HCT116 (cell line): Measurements from ENCODE around the gene S1PR4. TPM values are rescaled to one million over a fixed set of nuclear protein-coding genes. Genes with fewer than 3 reads are reported as not detected.

Experiments
- ATAC-seq: fragments of 200-7000 bp; cut with Tn5 transposase; 2 replicates; pipeline ENCODE4 v1.9.1; 2020; ENCODE audit warnings: mild to moderate bottlenecking, moderate library complexity
- BruUV-seq: library from RNA; stranded (reverse); fragments of 400-500 nt; replicated peaks from 2 replicates; lab custom pipeline; 2021; lab: Mats Ljungman, UMichigan
- CTCF ChIA-PET: fragments of 300-600 bp; sonication (Branson Sonifier 250); formaldehyde crosslinking; loops from one replicate; lab custom pipeline; 2021; ENCODE audit warnings: antibody characterized with exemption; lab: Charles Lee
- POLR2A ChIA-PET: fragments of 300-600, 350-600 bp; sonication (Branson Sonifier 250); formaldehyde crosslinking; loops from one replicate; lab custom pipeline; 2021; ENCODE audit warnings: antibody characterized with exemption; lab: Charles Lee
- RAD21 ChIA-PET, 2 experiments: fragments of 300-600 bp; sonication (Branson Sonifier 250); formaldehyde crosslinking; loops; one replicate each; lab custom pipeline; 2023; ENCODE audit warnings: low total read pairs in 2 of 2; ENCODE audit not compliant: uncharacterized antibody in 2 of 2, unreplicated experiment in 2 of 2, low non-redundant PET in 1 of 2; lab: Charles Lee
- DNase-seq: peaks from one replicate; pipeline ENCODE4 v3.0.0-alpha.2; 2010; ENCODE audit warnings: low read depth, low spot score
- H2AFZ ChIP-seq: fragments of 200-600 bp; shearing (Covaris generic), sonication (generic); 2 replicates; pipeline ENCODE4 v1.6.1; 2017; ENCODE audit warnings: low read depth, mixed run types, mixed read lengths, antibody characterized with exemption, low read length; ENCODE audit not compliant: poor library complexity, severe bottlenecking
- H3K27ac ChIP-seq: 2 replicates; pipeline ENCODE4 v1.5.1; 2012; ENCODE audit warnings: low read depth, low read length
- H3K27me3 ChIP-seq: fragments of 200-600 bp; sonication (generic); 2 replicates; pipeline ENCODE4 v1.6.1; 2016; ENCODE audit warnings: mixed run types, low read length, mixed read lengths; ENCODE audit not compliant: insufficient read depth
- H3K36me3 ChIP-seq, 2 experiments: fragments of 200-500 bp in 1 of 2; fragments of 200-600 bp in 1 of 2; sonication (Bioruptor generic) in 1 of 2; sonication (generic) in 1 of 2; 2 replicates each; pipeline versions ENCODE4 v1.5.1 to v1.6.1; 2014 to 2016; ENCODE audit warnings: low read length in 2 of 2, inconsistent platforms in 1 of 2, mixed read lengths in 1 of 2, mixed run types in 1 of 2; ENCODE audit not compliant: insufficient read depth in 2 of 2, control insufficient read depth in 1 of 2
- H3K4me1 ChIP-seq, 2 experiments: fragments of 200-600 bp in 1 of 2; sonication (generic) in 1 of 2; 2 replicates each; pipeline versions ENCODE4 v1.5.1 to v1.6.1; 2012 to 2017; ENCODE audit warnings: low read length in 2 of 2, inconsistent platforms in 1 of 2, mild to moderate bottlenecking in 1 of 2, mixed read lengths in 1 of 2, mixed run types in 1 of 2, moderate library complexity in 1 of 2; ENCODE audit not compliant: insufficient read depth in 2 of 2, control insufficient read depth in 1 of 2
- H3K4me2 ChIP-seq: fragments of 200-600 bp; sonication (generic); 2 replicates; pipeline ENCODE4 v1.6.1; 2017; ENCODE audit warnings: mixed run types, low read length, mixed read lengths
- H3K4me3 ChIP-seq, 2 experiments: fragments of 200-600 bp in 1 of 2; sonication (generic) in 1 of 2; replicated peaks in 1 of 2; 2 replicates each; pipeline ENCODE4 v1.5.1; 2011 to 2016; ENCODE audit warnings: low read length in 2 of 2, control low read depth in 1 of 2, low read depth in 1 of 2, mild to moderate bottlenecking in 1 of 2, mixed read lengths in 1 of 2, mixed run types in 1 of 2
- H3K79me2 ChIP-seq: fragments of 200-600 bp; sonication (generic); 2 replicates; pipeline ENCODE4 v1.6.1; 2017; ENCODE audit warnings: mild to moderate bottlenecking, mixed run types, low read length, moderate library complexity, mixed read lengths; ENCODE audit not compliant: insufficient read depth
- H3K9ac ChIP-seq: fragments of 200-600 bp; sonication (generic); 2 replicates; pipeline ENCODE4 v1.6.1; 2016; ENCODE audit warnings: low read length, mixed read lengths
- H3K9me2 ChIP-seq: fragments of 200-600 bp; sonication (generic), shearing (Covaris generic); 2 replicates; pipeline ENCODE4 v1.6.1; 2017; ENCODE audit warnings: mixed run types, mild to moderate bottlenecking, moderate library complexity; ENCODE audit not compliant: insufficient read depth
- H3K9me3 ChIP-seq, 2 experiments: fragments of 200-500 bp in 1 of 2; fragments of 200-600 bp in 1 of 2; sonication (Bioruptor generic) in 1 of 2; sonication (generic) in 1 of 2; 2 replicates each; pipeline ENCODE4 v1.6.1; 2014 to 2017; ENCODE audit warnings: low read length in 2 of 2, mixed read lengths in 2 of 2, inconsistent platforms in 1 of 2, low read depth in 1 of 2, mild to moderate bottlenecking in 1 of 2, mixed run types in 1 of 2, moderate library complexity in 1 of 2; ENCODE audit not compliant: control insufficient read depth in 1 of 2, insufficient read depth in 1 of 2
- H4K20me1 ChIP-seq: fragments of 200-600 bp; sonication (generic), shearing (Covaris generic); 2 replicates; pipeline ENCODE4 v1.6.1; 2017; ENCODE audit warnings: mixed run types, mild to moderate bottlenecking, moderate library complexity; ENCODE audit not compliant: insufficient read depth
- CBX3 ChIP-seq: IDR thresholded peaks from 2 replicates; pipeline ENCODE4 v1.6.1; 2012; ENCODE audit warnings: low read depth
- CEBPB ChIP-seq: IDR thresholded peaks from 2 replicates; pipeline ENCODE4 v1.6.1; 2012; ENCODE audit warnings: low read depth
- CTCF ChIP-seq, 3 experiments: fragments of 200-600 bp in 1 of 3; sonication (generic) in 1 of 3; IDR thresholded peaks in 2 of 3; conservative IDR thresholded peaks in 1 of 3; 2 replicates each; pipeline ENCODE4 v1.5.1; 2012 to 2017; ENCODE audit warnings: low read depth in 2 of 3, low read length in 2 of 3, antibody characterized with exemption in 1 of 3, borderline replicate concordance in 1 of 3, control low read depth in 1 of 3, mild to moderate bottlenecking in 1 of 3, mixed read lengths in 1 of 3, mixed run types in 1 of 3, moderate library complexity in 1 of 3; ENCODE audit not compliant: insufficient read depth in 1 of 3
- EGR1 ChIP-seq: IDR thresholded peaks from 2 replicates; pipeline ENCODE4 v1.6.1; 2012; ENCODE audit warnings: low read depth
- ELF1 ChIP-seq: IDR thresholded peaks from 2 replicates; pipeline ENCODE4 v1.6.1; 2012; ENCODE audit warnings: low read depth, borderline replicate concordance
- EZH2 ChIP-seq: fragments of 200-600 bp; sonication (generic); IDR thresholded peaks from 2 replicates; pipeline ENCODE4 v1.6.1; 2017; ENCODE audit warnings: antibody characterized with exemption, mixed run types
- EZH2phosphoT487 ChIP-seq: fragments of 200-600 bp; IDR thresholded peaks from 2 replicates; pipeline ENCODE4 v1.6.1; 2018; ENCODE audit warnings: antibody characterized with exemption, borderline replicate concordance
- FOSL1 ChIP-seq: IDR thresholded peaks from 2 replicates; pipeline ENCODE4 v1.6.1; 2012; ENCODE audit warnings: low read depth
- JUND ChIP-seq: IDR thresholded peaks from 2 replicates; pipeline ENCODE4 v1.6.1; 2012
- POLR2A ChIP-seq: IDR thresholded peaks from 2 replicates; pipeline ENCODE4 v1.7.0; 2011; ENCODE audit warnings: borderline replicate concordance; ENCODE audit not compliant: insufficient read depth, insufficient read length; ENCODE audit errors: extremely low read depth
- POLR2AphosphoS5 ChIP-seq: IDR thresholded peaks from 2 replicates; pipeline ENCODE4 v1.6.1; 2011; ENCODE audit warnings: mild to moderate bottlenecking, low read depth, low read length, moderate library complexity
- RAD21 ChIP-seq: IDR thresholded peaks from 2 replicates; pipeline ENCODE4 v1.6.1; 2012; ENCODE audit warnings: low read depth, mild to moderate bottlenecking
- REST ChIP-seq: IDR thresholded peaks from 2 replicates; pipeline ENCODE4 v1.6.1; 2012; ENCODE audit warnings: low read depth
- SIN3A ChIP-seq: IDR thresholded peaks from 2 replicates; pipeline ENCODE4 v1.6.1; 2012; ENCODE audit warnings: low read depth
- SP1 ChIP-seq: IDR thresholded peaks from 2 replicates; pipeline ENCODE4 v1.6.1; 2012; ENCODE audit warnings: low read depth
- SRF ChIP-seq: IDR thresholded peaks from 2 replicates; pipeline ENCODE4 v1.6.1; 2012; ENCODE audit warnings: low read depth
- ZFX ChIP-seq: fragments of 450-650 bp; IDR thresholded peaks from 2 replicates; pipeline ENCODE4 v1.6.1; 2017
- intact Hi-C: fragments of 100-400 bp; cut with micrococcal nuclease; formaldehyde crosslinking; loops from 2 replicates; pipeline ENCODE4 v1.10.0; 2022
- total RNA-seq: library from RNA; stranded (reverse); gene quantifications from one replicate; pipeline ENCODE4 v1.2.1, GENCODE V29; 2021; ENCODE audit not compliant: unreplicated experiment
- TF ChIP-seq, protein P1 (sequence below): IDR thresholded peaks from 2 replicates; pipeline ENCODE4 v1.6.1; 2012

S1PR4 gene
- total RNA-seq, 1 experiment from 2014 or later, result 0.71 TPM

GRCh38 chr19:3190470-3190770, 11.9 kb downstream of the S1PR4 start (continued):
- TF ChIP-seq CEBPB, result no peak
- TF ChIP-seq SP1, result no peak
- no peak for TF ChIP-seq ZFX
- no peak for TF ChIP-seq EZH2phosphoT487
- TF ChIP-seq EZH2, result no peak
- no peak for TF ChIP-seq REST
- TF ChIP-seq ELF1, result no peak
- TF ChIP-seq RAD21, result no peak

GRCh38 chr19:3190921-3191805, 12.6 kb downstream of the S1PR4 start:
- Histone ChIP-seq H3K4me1 (peaks cover 10 to 24% of the 10 kb centered on the region in 2 experiments; a peak in 3 of 4 replicates), H2AFZ (no peak overlapping the region), H3K27me3 (no peaks in the 10 kb centered on the region), H3K79me2 (peaks cover 96% of the 10 kb centered on the region), H4K20me1 (peaks cover 9% of the 10 kb centered on the region; the same call in 1 of the 2 replicates), H3K4me3 (no peak overlapping the region), H3K27ac (no peak overlapping the region), H3K36me3 (peaks cover 6 to 45% of the 10 kb centered on the region in 2 experiments; a peak in 3 of 4 replicates), H3K9me2 (no peaks in the 10 kb centered on the region), H3K9me3 (no peaks in the 10 kb centered on the region), H3K4me2 (no peak overlapping the region), H3K9ac (no peak overlapping the region)
- no TSS peak for BruUV-seq
- ChIA-PET POLR2A (no interaction called here), RAD21 (no interaction called here), CTCF (no interaction called here)
- intact Hi-C loops, result no loop called here
- DNase-seq (no peak), ATAC-seq (no peak)
- no peak for TF ChIP-seq EGR1
- TF ChIP-seq SIN3A, result no peak
- no peak for TF ChIP-seq POLR2A
- no peak for TF ChIP-seq REST
- TF ChIP-seq, protein P1, sequence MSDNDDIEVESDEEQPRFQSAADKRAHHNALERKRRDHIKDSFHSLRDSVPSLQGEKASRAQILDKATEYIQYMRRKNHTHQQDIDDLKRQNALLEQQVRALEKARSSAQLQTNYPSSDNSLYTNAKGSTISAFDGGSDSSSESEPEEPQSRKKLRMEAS, result no peak
- no peak for TF ChIP-seq CBX3
- no peak for TF ChIP-seq CTCF (IDR thresholded peaks at IDR 0.05 in 2 of 3, conservative IDR thresholded peaks at IDR 0.05 in 1 of 3; ENCODE audit: borderline replicate concordance in 1 of 3, insufficient read depth in 1 of 3, low read depth in 2 of 3, low read length in 2 of 3)
- no peak for TF ChIP-seq SRF
- TF ChIP-seq FOSL1, result no peak
- no peak for TF ChIP-seq RAD21
- no peak for TF ChIP-seq POLR2AphosphoS5
- TF ChIP-seq JUND, result no peak
